Measurements from ENCODE around the gene REXO1. TPM values are rescaled to one million over a fixed set of nuclear protein-coding genes. Genes with fewer than 3 reads are reported as not detected.

The REXO1 gene
- total and polyA plus RNA-seq, 2 of the 13 experiments (the other 11 are each of a cell fraction or from before 2014, with no cell fraction given), result 5.0 to 11.2 TPM

- Histone ChIP-seq H3K4me1 (ENCODE audit: insufficient read depth, low read length) (peaks cover 21% of the 10 kb centered on the region), H3K4me3 (replicated peaks in 1 of 3; ENCODE audit: insufficient read depth in 1 of 3, low read depth in 2 of 3, low read length in 3 of 3) (no peak overlapping the region), H3K9ac (ENCODE audit: insufficient read depth, low read depth, low read length) (no peak overlapping the region), H3K4me2 (ENCODE audit: low read depth, low read length) (no peak overlapping the region), H2AFZ (ENCODE audit: low read length) (no peak overlapping the region), H3K27ac (ENCODE audit: extremely low read length, insufficient read depth, low read length) (no peak overlapping the region), H3K27me3 (ENCODE audit: control insufficient read depth in 1 of 2, insufficient read depth in 2 of 2, low read length in 2 of 2) (no peaks in the 10 kb centered on the region; a peak in 1 of 5 replicates), H3K36me3 (replicated peaks in 1 of 2; ENCODE audit: control insufficient read depth in 1 of 2, insufficient read depth in 2 of 2, low read length in 2 of 2) (peaks cover 2 to 3% of the 10 kb centered on the region in 2 experiments; a peak in 1 of 5 replicates), H4K20me1 (ENCODE audit: insufficient read depth, low read length) (peaks cover 27% of the 10 kb centered on the region), H3K9me3 (ENCODE audit: low read length) (no peaks in the 10 kb centered on the region), H3K79me2 (ENCODE audit: insufficient read depth, low read length) (peaks cover 23% of the 10 kb centered on the region)
- TF ChIP-seq NFRKB (IDR thresholded peaks at IDR 0.05) (no peak), NFAT5 (CRISPR knock-in tag; IDR thresholded peaks at IDR 0.05) (no peak), AGO2 (optimal IDR thresholded peaks at IDR 0.05; ENCODE audit: low read depth, low read length) (peak; percentile 26), ZBTB25 (CRISPR knock-in tag; IDR thresholded peaks at IDR 0.05) (no peak)
- no TSS peak for BruUV-seq (replicated peaks)
- FAIRE-seq (no peak), ATAC-seq (no peak), DNase-seq (ENCODE audit: low spot score) (no peak)
- CTCF ChIA-PET (ENCODE audit: low intra/inter-chr PET ratio, low total read pairs), result no interaction called here
- POLR2A ChIA-PET, result no interaction called here
- in situ Hi-C loops (cut with HindIII; ENCODE audit: extremely low pct_ligation_motif_present, low pct_unique_long_range_greater_than_20kb) (no loop called here), intact Hi-C loops (cut with micrococcal nuclease; ENCODE audit: unreplicated experiment) (no loop called here)
- WGBS (ENCODE audit: low lambda C conversion rate), result 95% methylated on average over 45 of the region's 66 CpGs
These were observed 3.6 kb upstream of the REXO1 start for GRCh38 chr19:1851654-1852580.

Data from HepG2 (cell line).